IMR-90 (cell line): ENCODE data around the gene SEMA4D. TPM values are rescaled to one million over a fixed set of nuclear protein-coding genes. Genes with fewer than 3 reads are reported as not detected.

Source experiments
- ATAC-seq: fragments of 200-7000 bp; cut with Tn5 transposase; 2 replicates; pipeline ENCODE4 v1.9.1; 2020; ENCODE audit warnings: low read depth, mild to moderate bottlenecking, moderate library complexity
- BruUV-seq: library from RNA; stranded (reverse); fragments of 400-500 nt; replicated peaks from 2 replicates; lab custom pipeline; 2021; lab: Mats Ljungman, UMichigan
- CTCF ChIA-PET: fragments of 300-600 bp; formaldehyde crosslinking; extraction: SDS; loops from one replicate; lab custom pipeline; 2021; ENCODE audit warnings: antibody characterized with exemption; lab: Yijun Ruan, JAX
- POLR2A ChIA-PET: fragments of 300-600 bp; sonication (Branson Sonifier 250); formaldehyde crosslinking; loops from one replicate; lab custom pipeline; 2022; ENCODE audit warnings: antibody characterized with exemption; ENCODE audit not compliant: unreplicated experiment; lab: Charles Lee
- DNase-seq: peaks from one replicate; pipeline ENCODE4 v3.0.0; 2013
- H2AFZ ChIP-seq: replicated peaks from 2 replicates; pipeline ENCODE3; 2013; ENCODE audit warnings: low read length, mild to moderate bottlenecking; ENCODE audit not compliant: poor library complexity
- H2AK5ac ChIP-seq: 2 replicates; pipeline ENCODE4 v1.6.1; 2013; ENCODE audit warnings: low read depth, low read length, inconsistent platforms
- H2AK9ac ChIP-seq: replicated peaks from 2 replicates; pipeline ENCODE3; 2013; ENCODE audit warnings: mild to moderate bottlenecking, low read depth, low read length, moderate library complexity; ENCODE audit not compliant: poor library complexity
- H2BK120ac ChIP-seq: 2 replicates; pipeline ENCODE4 v1.6.1; 2013; ENCODE audit warnings: low read depth, low read length, inconsistent platforms
- H2BK15ac ChIP-seq: 3 replicates; pipeline ENCODE4 v1.6.1; 2013; ENCODE audit warnings: low read depth, low read length, inconsistent platforms
- H2BK20ac ChIP-seq: 2 replicates; pipeline ENCODE4 v1.6.1; 2013; ENCODE audit warnings: low read depth, mild to moderate bottlenecking, inconsistent platforms, low read length, moderate library complexity
- H2BK5ac ChIP-seq: 2 replicates; pipeline ENCODE4 v1.6.1; 2013; ENCODE audit warnings: mild to moderate bottlenecking, low read depth, low read length, inconsistent platforms; ENCODE audit not compliant: poor library complexity, severe bottlenecking
- H3K14ac ChIP-seq: replicated peaks from 2 replicates; pipeline ENCODE4 v1.6.1; 2013; ENCODE audit warnings: low read depth, low read length, inconsistent platforms
- H3K18ac ChIP-seq: 2 replicates; pipeline ENCODE4 v1.6.1; 2013; ENCODE audit warnings: low read depth, low read length, control low read depth
- H3K23ac ChIP-seq: 2 replicates; pipeline ENCODE4 v1.6.1; 2013; ENCODE audit warnings: low read depth, low read length, inconsistent platforms
- H3K27ac ChIP-seq: 2 replicates; pipeline ENCODE4 v1.5.1; 2013; ENCODE audit warnings: mild to moderate bottlenecking, control low read depth, low read length; ENCODE audit not compliant: insufficient read depth
- H3K27me3 ChIP-seq: 2 replicates; pipeline ENCODE4 v1.6.1; 2013; ENCODE audit warnings: low read length; ENCODE audit not compliant: control insufficient read depth, insufficient read depth
- H3K36me3 ChIP-seq: 2 replicates; pipeline ENCODE4 v1.6.1; 2013; ENCODE audit warnings: low read length, mixed read lengths; ENCODE audit not compliant: control insufficient read depth, insufficient read depth
- H3K4ac ChIP-seq: 2 replicates; pipeline ENCODE4 v1.6.1; 2013; ENCODE audit warnings: low read depth, low read length, inconsistent platforms
- H3K4me1 ChIP-seq: 2 replicates; pipeline ENCODE4 v1.6.1; 2013; ENCODE audit warnings: low read length, mixed read lengths; ENCODE audit not compliant: control insufficient read depth, insufficient read depth
- H3K4me2 ChIP-seq: 2 replicates; pipeline ENCODE4 v1.6.1; 2013; ENCODE audit warnings: low read depth, mild to moderate bottlenecking, control low read depth, low read length, moderate library complexity
- H3K4me3 ChIP-seq: 2 replicates; pipeline ENCODE4 v1.5.1; 2013; ENCODE audit warnings: low read depth, mild to moderate bottlenecking, control low read depth, low read length, moderate library complexity; ENCODE audit not compliant: insufficient read depth
- H3K56ac ChIP-seq: 2 replicates; pipeline ENCODE4 v1.6.1; 2013; ENCODE audit warnings: low read length, inconsistent platforms; ENCODE audit not compliant: insufficient read depth; ENCODE audit errors: extremely low read depth
- H3K79me1 ChIP-seq, 2 experiments: 2 replicates each; pipeline ENCODE4 v1.6.1; 2013; ENCODE audit warnings: low read length in 2 of 2, inconsistent platforms in 1 of 2, low read depth in 1 of 2
- H3K9ac ChIP-seq: 2 replicates; pipeline ENCODE4 v1.6.1; 2013; ENCODE audit warnings: low read depth, low read length, control low read depth
- H3K9me1 ChIP-seq: 2 replicates; pipeline ENCODE4 v1.6.1; 2013; ENCODE audit warnings: low read length, inconsistent platforms; ENCODE audit not compliant: insufficient read depth
- H3K9me3 ChIP-seq: 2 replicates; pipeline ENCODE4 v1.6.1; 2013; ENCODE audit warnings: low read length; ENCODE audit not compliant: control insufficient read depth, insufficient read depth
- H4K20me1 ChIP-seq: 2 replicates; pipeline ENCODE4 v1.6.1; 2013; ENCODE audit warnings: low read length, inconsistent platforms; ENCODE audit not compliant: insufficient read depth
- H4K5ac ChIP-seq: 2 replicates; pipeline ENCODE4 v1.6.1; 2013; ENCODE audit warnings: mild to moderate bottlenecking, low read depth, low read length, control low read depth
- H4K8ac ChIP-seq, 2 experiments: 2 replicates each; pipeline ENCODE4 v1.6.1; 2013; ENCODE audit warnings: low read depth in 2 of 2, low read length in 2 of 2, control low read depth in 1 of 2, inconsistent platforms in 1 of 2
- H4K91ac ChIP-seq: 2 replicates; pipeline ENCODE4 v1.6.1; 2013; ENCODE audit warnings: low read depth, low read length, inconsistent platforms; ENCODE audit not compliant: insufficient read depth
- BHLHE40 ChIP-seq: fragments of 150-350 bp; IDR thresholded peaks from 2 replicates; pipeline ENCODE4 v1.6.1; 2016; ENCODE audit warnings: mild to moderate bottlenecking, low read depth, low read length
- CHD1 ChIP-seq: IDR thresholded peaks from 2 replicates; pipeline ENCODE4 v1.6.1; 2012; ENCODE audit warnings: low read depth, low read length, improper control_type of control experiment
- FOS ChIP-seq: fragments of 150-350 bp; IDR thresholded peaks from 2 replicates; pipeline ENCODE4 v1.6.1; 2016; ENCODE audit warnings: low read depth, low read length
- MAFK ChIP-seq: IDR thresholded peaks from 2 replicates; pipeline ENCODE4 v1.6.1; 2012; ENCODE audit warnings: low read depth, low read length, improper control_type of control experiment
- MAZ ChIP-seq: IDR thresholded peaks from 2 replicates; pipeline ENCODE4 v1.6.1; 2012; ENCODE audit warnings: low read depth, mild to moderate bottlenecking, low read length, improper control_type of control experiment, moderate library complexity, borderline replicate concordance
- MXI1 ChIP-seq: IDR thresholded peaks from 2 replicates; pipeline ENCODE4 v1.6.1; 2012; ENCODE audit warnings: low read depth, mild to moderate bottlenecking, low read length, moderate library complexity, borderline replicate concordance
- NFE2L2 ChIP-seq: fragments of 150-350 bp; IDR thresholded peaks from 2 replicates; pipeline ENCODE4 v1.6.1; 2016; ENCODE audit warnings: low read depth, mild to moderate bottlenecking, low read length
- POLR2A ChIP-seq: IDR thresholded peaks from 2 replicates; pipeline ENCODE4 v1.6.1; 2012; ENCODE audit warnings: mild to moderate bottlenecking, low read depth, low read length
- RCOR1 ChIP-seq: IDR thresholded peaks from 2 replicates; pipeline ENCODE4 v1.6.1; 2012; ENCODE audit warnings: mild to moderate bottlenecking, low read length, improper control_type of control experiment; ENCODE audit not compliant: insufficient replicate concordance
- SMC3 ChIP-seq: fragments of 150-350 bp; IDR thresholded peaks from 2 replicates; pipeline ENCODE4 v1.6.1; 2016; ENCODE audit warnings: low read depth, mild to moderate bottlenecking, antibody characterized with exemption, low read length, moderate library complexity
- WGBS, 2 experiments: methylation state at CpG; one replicate each; pipeline versions ENCODE4 v1.1.5 to v1.1.7; 2013; ENCODE audit warnings: missing lambda C conversion rate in 2 of 2; ENCODE audit not compliant: insufficient read length in 1 of 2; ENCODE audit errors: extremely low coverage in 2 of 2; 5-methylcytosine and 5-hydroxymethylcytosine counted together
- dilution Hi-C: fragments of 300-500 bp; cut with HindIII; formaldehyde crosslinking; loops from one replicate; pipeline ENCODE4 v1.14.3; 2018; ENCODE audit warnings: low sequenced_read_pairs; ENCODE audit not compliant: unreplicated experiment
- in situ Hi-C: fragments of 300-500 bp; cut with MboI; formaldehyde crosslinking; loops from 3 replicates; pipeline ENCODE4 v1.14.3; 2019; ENCODE audit warnings: low sequenced_read_pairs, inconsistent platforms, mixed read lengths
- intact Hi-C: fragments of 100-400 bp; cut with micrococcal nuclease; formaldehyde crosslinking; loops from 2 replicates; pipeline ENCODE4 v1.10.0; 2022
- polyA plus RNA-seq, 3 experiments: library from polyadenylated mRNA; depleted of rRNA; stranded (reverse); fragments of >200 nt; gene quantifications; 2 replicates each; pipeline ENCODE4 v1.2.3, GENCODE V29; 2012; ENCODE audit warnings: low replicate concordance in 1 of 3
- total RNA-seq: library from RNA; depleted of rRNA; stranded (reverse); fragments of >200 nt; gene quantifications from 2 replicates; pipeline ENCODE4 v1.2.3, GENCODE V29; 2012
- TF ChIP-seq, protein P1 (sequence below): fragments of 150-350 bp; IDR thresholded peaks from 2 replicates; pipeline ENCODE4 v1.6.1; 2017; ENCODE audit warnings: mild to moderate bottlenecking, antibody characterized with exemption, low read length, low read depth

Gene SEMA4D
- total and polyA plus RNA-seq, 2 of the 4 experiments (the other 2 are of a cell fraction): 0.90 to 1.5 TPM

- H2BK15ac ChIP-seq: no peak overlapping the region
- peaks cover 11% of the 10 kb centered on the region for H3K9me1 ChIP-seq
- CTCF ChIA-PET: interaction anchor here (0.7 kb wide), 1 partner anchor 42 kb away, joined by 3 read pairs; no protein-coding TSS in a partner anchor
- no peak overlapping the region for H3K18ac ChIP-seq
- no peak overlapping the region for H3K23ac ChIP-seq
- H3K36me3 ChIP-seq: peaks cover 30% of the 10 kb centered on the region
- no peaks in the 10 kb centered on the region for H3K79me1 ChIP-seq
- intact Hi-C loops: no loop called here
- H2BK20ac ChIP-seq: no peak overlapping the region
- no peak overlapping the region for H4K8ac ChIP-seq
- H3K27me3 ChIP-seq: no peaks in the 10 kb centered on the region
- no peak overlapping the region for H2AK5ac ChIP-seq
- H3K4me2 ChIP-seq: no peak overlapping the region
- no peak for DNase-seq
- H3K56ac ChIP-seq: no peak overlapping the region
- H4K91ac ChIP-seq: no peak overlapping the region
- H3K14ac ChIP-seq: no peak overlapping the region
- no peaks in the 10 kb centered on the region for H4K20me1 ChIP-seq
- POLR2A ChIA-PET: no interaction called here
- H3K4me1 ChIP-seq: peaks cover 8% of the 10 kb centered on the region
- no peak overlapping the region for H4K5ac ChIP-seq
- no peaks in the 10 kb centered on the region for H3K9me3 ChIP-seq
- no peak overlapping the region for H2BK5ac ChIP-seq
- no peak overlapping the region for H3K27ac ChIP-seq
- H2BK120ac ChIP-seq: no peak overlapping the region
- TF ChIP-seq NFE2L2 (no peak), RCOR1 (no peak), SMC3 (no peak), POLR2A (no peak), MAZ (no peak), MXI1 (no peak), MAFK (no peak), FOS (no peak), CHD1 (no peak), BHLHE40 (no peak)
- TF ChIP-seq, protein P1, sequence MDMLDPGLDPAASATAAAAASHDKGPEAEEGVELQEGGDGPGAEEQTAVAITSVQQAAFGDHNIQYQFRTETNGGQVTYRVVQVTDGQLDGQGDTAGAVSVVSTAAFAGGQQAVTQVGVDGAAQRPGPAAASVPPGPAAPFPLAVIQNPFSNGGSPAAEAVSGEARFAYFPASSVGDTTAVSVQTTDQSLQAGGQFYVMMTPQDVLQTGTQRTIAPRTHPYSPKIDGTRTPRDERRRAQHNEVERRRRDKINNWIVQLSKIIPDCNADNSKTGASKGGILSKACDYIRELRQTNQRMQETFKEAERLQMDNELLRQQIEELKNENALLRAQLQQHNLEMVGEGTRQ: no peak
- no peak overlapping the region for H3K4ac ChIP-seq
- H3K4me3 ChIP-seq: no peak overlapping the region
- H3K9ac ChIP-seq: no peak overlapping the region
- dilution Hi-C loops: no loop called here
- no peak for ATAC-seq
- in situ Hi-C loops: no loop called here
- WGBS, 2 experiments: 78% methylated on average over 1 of the region's 11 CpGs; no CpG with 5 or more reads in 1 of the 2 experiments
- H2AFZ ChIP-seq: no peak overlapping the region
- H2AK9ac ChIP-seq: no peak overlapping the region
- BruUV-seq: no TSS peak
Observed at GRCh38 chr9:89395931-89396710, 101.8 kb downstream of the SEMA4D start.
